KMS-11 (cell line): ENCODE results near the gene NUFIP1.

Experiments
- H2AFZ ChIP-seq: fragments of 200-600 bp; sonication (generic); 2 replicates; pipeline ENCODE4 v1.6.1; 2016; ENCODE audit warnings: antibody characterized with exemption, mixed run types, low read depth
- H3K27ac ChIP-seq: fragments of 200-600 bp; sonication (generic); 2 replicates; pipeline ENCODE4 v1.6.1; 2016; ENCODE audit warnings: mild to moderate bottlenecking, mixed run types
- H3K27me3 ChIP-seq: fragments of 200-600 bp; sonication (generic); 2 replicates; pipeline ENCODE4 v1.6.1; 2017; ENCODE audit warnings: mild to moderate bottlenecking, low read depth, mixed run types, moderate library complexity; ENCODE audit not compliant: insufficient read depth
- H3K36me3 ChIP-seq: fragments of 200-600 bp; sonication (generic); 2 replicates; pipeline ENCODE4 v1.6.1; 2017; ENCODE audit warnings: mild to moderate bottlenecking, mixed run types; ENCODE audit not compliant: insufficient read depth
- H3K4me1 ChIP-seq: fragments of 200-600 bp; sonication (generic); 2 replicates; pipeline ENCODE4 v1.6.1; 2016; ENCODE audit warnings: mild to moderate bottlenecking, low read depth, mixed run types; ENCODE audit not compliant: poor library complexity, severe bottlenecking
- H3K4me2 ChIP-seq: fragments of 200-600 bp; sonication (generic); 2 replicates; pipeline ENCODE4 v1.7.0; 2016; ENCODE audit warnings: mild to moderate bottlenecking, mixed run types
- H3K4me3 ChIP-seq: fragments of 200-600 bp; sonication (generic); IDR thresholded peaks from 2 replicates; pipeline ENCODE4 v1.6.1; 2017; ENCODE audit warnings: low read depth, low read length, mixed read lengths; ENCODE audit not compliant: insufficient read depth
- H3K79me2 ChIP-seq: fragments of 200-600 bp; sonication (generic); 2 replicates; pipeline ENCODE4 v1.6.1; 2016; ENCODE audit warnings: low read depth, mixed run types; ENCODE audit not compliant: insufficient read depth
- H3K9ac ChIP-seq: fragments of 200-600 bp; sonication (generic); 2 replicates; pipeline ENCODE4 v1.6.1; 2016; ENCODE audit warnings: mild to moderate bottlenecking, mixed run types
- H4K20me1 ChIP-seq: fragments of 200-600 bp; sonication (generic); 2 replicates; pipeline ENCODE4 v1.6.1; 2016; ENCODE audit warnings: mild to moderate bottlenecking, mixed run types; ENCODE audit not compliant: insufficient read depth
- TF ChIP-seq, protein P1 (sequence below): fragments of 200-600 bp; sonication (generic); conservative IDR thresholded peaks from 2 replicates; pipeline ENCODE4 v1.6.1; 2017; ENCODE audit warnings: low read depth, mild to moderate bottlenecking, antibody characterized with exemption, low read length, moderate library complexity, mixed read lengths

The NUFIP1 gene

DNA sequence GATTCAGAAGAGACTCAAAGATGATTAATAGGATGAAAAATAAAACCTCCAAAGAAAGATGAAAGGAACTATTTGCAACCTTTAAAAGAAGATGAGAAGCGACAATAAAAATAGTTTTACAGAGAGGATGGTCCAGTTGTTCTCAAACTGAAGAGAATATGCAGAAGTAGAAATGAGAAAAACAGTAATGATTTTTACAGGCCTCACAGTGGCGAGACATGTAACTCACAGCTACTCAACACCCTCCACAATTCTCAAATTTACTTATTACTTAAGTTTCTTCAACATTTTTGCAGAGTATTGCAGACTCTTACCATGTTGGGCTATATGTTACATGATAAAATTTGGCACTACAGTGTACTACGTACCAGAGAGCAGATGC, 20.8 kb downstream of the NUFIP1 start:
- H3K4me2 ChIP-seq, result no peak overlapping the region
- no peaks in the 10 kb centered on the region for H3K27me3 ChIP-seq
- H3K79me2 ChIP-seq, result no peaks in the 10 kb centered on the region
- TF ChIP-seq, protein P1, sequence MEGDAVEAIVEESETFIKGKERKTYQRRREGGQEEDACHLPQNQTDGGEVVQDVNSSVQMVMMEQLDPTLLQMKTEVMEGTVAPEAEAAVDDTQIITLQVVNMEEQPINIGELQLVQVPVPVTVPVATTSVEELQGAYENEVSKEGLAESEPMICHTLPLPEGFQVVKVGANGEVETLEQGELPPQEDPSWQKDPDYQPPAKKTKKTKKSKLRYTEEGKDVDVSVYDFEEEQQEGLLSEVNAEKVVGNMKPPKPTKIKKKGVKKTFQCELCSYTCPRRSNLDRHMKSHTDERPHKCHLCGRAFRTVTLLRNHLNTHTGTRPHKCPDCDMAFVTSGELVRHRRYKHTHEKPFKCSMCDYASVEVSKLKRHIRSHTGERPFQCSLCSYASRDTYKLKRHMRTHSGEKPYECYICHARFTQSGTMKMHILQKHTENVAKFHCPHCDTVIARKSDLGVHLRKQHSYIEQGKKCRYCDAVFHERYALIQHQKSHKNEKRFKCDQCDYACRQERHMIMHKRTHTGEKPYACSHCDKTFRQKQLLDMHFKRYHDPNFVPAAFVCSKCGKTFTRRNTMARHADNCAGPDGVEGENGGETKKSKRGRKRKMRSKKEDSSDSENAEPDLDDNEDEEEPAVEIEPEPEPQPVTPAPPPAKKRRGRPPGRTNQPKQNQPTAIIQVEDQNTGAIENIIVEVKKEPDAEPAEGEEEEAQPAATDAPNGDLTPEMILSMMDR, result no peak
- no peaks in the 10 kb centered on the region for H4K20me1 ChIP-seq
- H3K36me3 ChIP-seq, result no peaks in the 10 kb centered on the region
- no peak overlapping the region for H3K27ac ChIP-seq
- H2AFZ ChIP-seq, result no peak overlapping the region
- no peak overlapping the region for H3K9ac ChIP-seq
- no peak overlapping the region for H3K4me3 ChIP-seq
- no peaks in the 10 kb centered on the region for H3K4me1 ChIP-seq

DNA sequence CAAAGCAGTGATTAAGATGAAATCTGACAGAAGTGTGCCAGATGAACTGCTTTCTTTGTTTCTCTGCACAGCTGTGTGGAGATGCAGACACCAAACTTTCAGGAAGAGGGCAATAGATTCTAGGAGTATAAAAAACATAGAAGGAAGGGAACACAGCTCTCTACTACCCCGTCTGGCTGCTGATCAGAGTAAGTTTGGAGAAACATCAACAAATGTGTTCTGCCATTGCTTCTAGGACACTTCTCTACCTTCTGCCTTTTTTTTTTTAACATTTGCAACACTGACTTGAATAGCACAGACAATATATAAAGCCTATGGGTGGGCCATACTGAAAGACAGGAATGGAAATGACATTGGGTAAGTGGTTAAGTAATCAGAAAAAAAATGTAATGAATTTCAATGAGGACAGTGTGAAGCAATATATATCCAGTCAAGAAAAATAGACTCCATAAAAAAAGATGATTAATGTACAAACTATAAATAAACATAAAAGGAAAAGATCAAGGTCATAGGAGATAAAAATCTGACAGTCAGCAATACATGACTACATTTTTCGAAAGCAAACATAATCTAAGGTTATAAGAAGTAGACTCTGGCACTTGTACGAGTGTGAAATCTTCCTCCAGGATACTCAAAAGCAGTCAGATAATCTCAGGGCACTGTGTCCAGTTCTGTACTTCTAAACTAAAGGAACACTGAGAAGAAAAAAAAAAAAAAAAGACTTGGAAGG, 21.4 kb downstream of the NUFIP1 start:
- Histone ChIP-seq H4K20me1 (no peaks in the 10 kb centered on the region), H3K79me2 (no peaks in the 10 kb centered on the region), H2AFZ (no peak overlapping the region), H3K9ac (no peak overlapping the region), H3K4me3 (no peak overlapping the region), H3K4me1 (no peaks in the 10 kb centered on the region), H3K27ac (no peak overlapping the region), H3K36me3 (no peaks in the 10 kb centered on the region), H3K4me2 (no peak overlapping the region), H3K27me3 (no peaks in the 10 kb centered on the region)
- TF ChIP-seq, protein P1, result no peak

DNA sequence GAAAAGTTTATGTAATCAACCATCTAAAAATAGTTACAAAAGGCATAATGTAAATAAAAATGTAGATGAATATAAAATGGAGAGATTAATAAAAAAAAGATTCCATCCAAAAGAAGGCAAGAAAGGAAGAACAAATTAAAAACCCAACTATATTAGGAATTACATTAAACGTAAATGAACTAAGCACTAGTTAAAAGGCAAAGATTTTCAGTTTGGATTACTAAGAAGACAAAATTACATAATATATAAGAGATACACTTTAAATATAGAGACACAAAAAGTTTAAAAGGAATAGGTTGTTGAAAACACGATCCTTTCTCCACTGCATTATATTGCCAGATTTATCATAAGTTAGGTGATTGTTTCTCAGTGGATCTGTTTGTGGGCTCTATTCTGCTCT, 27.3 kb downstream of the NUFIP1 start:
- H4K20me1 ChIP-seq, result no peaks in the 10 kb centered on the region
- H3K4me1 ChIP-seq, result no peaks in the 10 kb centered on the region
- no peak overlapping the region for H3K4me2 ChIP-seq
- H3K4me3 ChIP-seq, result no peak overlapping the region
- no peak overlapping the region for H3K27ac ChIP-seq
- H3K79me2 ChIP-seq, result no peaks in the 10 kb centered on the region
- TF ChIP-seq, protein P1, result no peak
- H3K36me3 ChIP-seq, result no peaks in the 10 kb centered on the region
- no peaks in the 10 kb centered on the region for H3K27me3 ChIP-seq
- H3K9ac ChIP-seq, result no peak overlapping the region
- no peak overlapping the region for H2AFZ ChIP-seq

DNA sequence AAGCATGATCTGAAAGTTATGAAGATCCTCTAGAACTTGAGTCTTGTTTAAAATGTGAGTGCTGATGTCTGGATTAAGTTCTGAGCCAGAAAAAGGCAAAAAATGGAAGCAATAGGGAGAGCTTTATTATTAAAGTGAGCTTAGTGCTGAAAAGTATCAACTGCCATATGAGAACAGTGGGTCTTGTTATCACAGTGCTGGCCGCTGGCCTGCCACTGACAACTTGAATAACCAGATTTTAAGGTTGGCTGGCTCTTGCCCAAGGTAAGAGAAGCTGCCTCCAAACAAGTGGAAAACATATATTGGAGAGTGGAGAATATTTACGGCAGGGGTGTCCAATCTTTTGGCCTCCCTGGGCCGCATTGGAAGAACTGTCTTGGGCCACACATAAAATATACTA, 33.9 kb downstream of the NUFIP1 start:
- H2AFZ ChIP-seq, result no peak overlapping the region
- no peaks in the 10 kb centered on the region for H4K20me1 ChIP-seq
- no peaks in the 10 kb centered on the region for H3K79me2 ChIP-seq
- no peak overlapping the region for H3K27ac ChIP-seq
- H3K27me3 ChIP-seq, result no peaks in the 10 kb centered on the region
- TF ChIP-seq, protein P1, result no peak
- H3K9ac ChIP-seq, result no peak overlapping the region
- H3K36me3 ChIP-seq, result no peaks in the 10 kb centered on the region
- no peaks in the 10 kb centered on the region for H3K4me1 ChIP-seq
- no peak overlapping the region for H3K4me3 ChIP-seq
- H3K4me2 ChIP-seq, result no peak overlapping the region
